Epithelial cell of proximal tubule (primary cell): ENCODE measurements around the gene TOPORS. TPM values are rescaled to one million over a fixed set of nuclear protein-coding genes. Genes with fewer than 3 reads are reported as not detected.
A peak's percentile ranks its signal among the peaks of the same experiment; 100 is the strongest.
"Not testable (repeated sequence)": the region's sequence is repeated elsewhere in the genome, so short reads cannot be mapped to it uniquely, and the experiment has no call there.

Experiments
- DNase-seq: peaks from one replicate; pipeline ENCODE4 v3.0.0-alpha.2; 2011; ENCODE audit warnings: low read depth
- H3K4me3 ChIP-seq: 2 replicates; pipeline ENCODE4 v1.5.1; 2011; ENCODE audit warnings: low read depth, mild to moderate bottlenecking, low read length
- CTCF ChIP-seq: conservative IDR thresholded peaks from 2 replicates; pipeline ENCODE4 v1.5.1; 2012; ENCODE audit warnings: low read depth, mild to moderate bottlenecking, low read length
- total RNA-seq: library from RNA; depleted of rRNA; stranded (reverse); fragments of >200 nt; gene quantifications from 2 replicates; pipeline ENCODE4 v1.2.3, GENCODE V29; 2015

The TOPORS gene
- total RNA-seq, 1 donor from 2014 or later = 18.5 TPM

GRCh38 chr9:32524892-32525708 lies 27.3 kb downstream of the TOPORS start:
- DNase-seq = no peak
- peak overlapping the region; percentile 70 for H3K4me3 ChIP-seq
- no peak for TF ChIP-seq CTCF

GRCh38 chr9:32524558-32524891 lies 27.9 kb downstream of the TOPORS start:
- H3K4me3 ChIP-seq = peak overlapping the region; percentile 70
- DNase-seq = not testable (repeated sequence)

- H3K4me3 ChIP-seq = peak overlapping the region; percentile 70
- no peak for TF ChIP-seq CTCF
- no peak for DNase-seq
Measured at GRCh38 chr9:32523910-32524309, 28.5 kb downstream of the TOPORS start.

- TF ChIP-seq CTCF = no peak
- H3K4me3 ChIP-seq = no peak overlapping the region
- DNase-seq = no peak
Measured at GRCh38 chr9:32518276-32518675, 34.1 kb downstream of the TOPORS start.

- no peak for TF ChIP-seq CTCF
- H3K4me3 ChIP-seq = no peak overlapping the region
- no peak for DNase-seq
Measured at GRCh38 chr9:32516241-32516640, 36.1 kb downstream of the TOPORS start.

- no peak for TF ChIP-seq CTCF
- DNase-seq = no peak
- no peak overlapping the region for H3K4me3 ChIP-seq
Measured at GRCh38 chr9:32508728-32509127, 43.7 kb downstream of the TOPORS start.

- no peak for DNase-seq
- H3K4me3 ChIP-seq = no peak overlapping the region
- no peak for TF ChIP-seq CTCF
Measured at GRCh38 chr9:32503008-32503407, 49.4 kb downstream of the TOPORS start.
